ENCODE data around the gene POT1. TPM values are rescaled to one million over a fixed set of nuclear protein-coding genes. Genes with fewer than 3 reads are reported as not detected.

Gene POT1
- total and polyA plus RNA-seq, 2 of the 4 experiments (the other 2 are of a cell fraction), result 12.7 to 28.5 TPM

GRCh38 chr7:124934841-124935240 is 5.2 kb upstream of the POT1 start:
- no peak overlapping the region for H4K5ac ChIP-seq (ENCODE audit: low read depth, low read length)
- no peak overlapping the region for H2BK120ac ChIP-seq (ENCODE audit: low read depth, low read length)
- H4K91ac ChIP-seq (ENCODE audit: insufficient read depth, low read depth, low read length), result no peak overlapping the region
- dilution Hi-C loops (cut with HindIII; ENCODE audit: low sequenced_read_pairs, unreplicated experiment) (no loop called here), intact Hi-C loops (cut with micrococcal nuclease) (loop anchor here (5.0 kb wide), 1 partner anchor 57 kb away; no protein-coding TSS in a partner anchor), in situ Hi-C loops (cut with MboI; ENCODE audit: low sequenced_read_pairs) (no loop called here)
- DNase-seq (no peak), ATAC-seq (ENCODE audit: low read depth) (no peak)
- no peak overlapping the region for H3K27ac ChIP-seq (ENCODE audit: insufficient read depth, low read length)
- BruUV-seq (replicated peaks), result no TSS peak
- H2BK20ac ChIP-seq (ENCODE audit: low read depth, low read length), result no peak overlapping the region
- no peak overlapping the region for H3K4me2 ChIP-seq (ENCODE audit: low read depth, low read length)
- H2BK5ac ChIP-seq (ENCODE audit: low read depth, low read length, poor library complexity, severe bottlenecking), result no peak overlapping the region
- no peak for TF ChIP-seq ELK1 (IDR thresholded peaks at IDR 0.05; ENCODE audit: borderline replicate concordance, low read depth, low read length)
- TF ChIP-seq USF2 (IDR thresholded peaks at IDR 0.05; ENCODE audit: low read depth, low read length), result no peak
- TF ChIP-seq SMC3 (IDR thresholded peaks at IDR 0.05; ENCODE audit: low read depth, low read length), result no peak
- no peak for TF ChIP-seq CHD1 (IDR thresholded peaks at IDR 0.05; ENCODE audit: low read depth, low read length)
- TF ChIP-seq RCOR1 (IDR thresholded peaks at IDR 0.05; ENCODE audit: insufficient replicate concordance, low read length), result no peak
- no peaks in the 10 kb centered on the region for H3K36me3 ChIP-seq (ENCODE audit: control insufficient read depth, insufficient read depth, low read length)
- no peaks in the 10 kb centered on the region for H3K27me3 ChIP-seq (ENCODE audit: control insufficient read depth, insufficient read depth, low read length)
- no peaks in the 10 kb centered on the region for H3K9me3 ChIP-seq (ENCODE audit: control insufficient read depth, insufficient read depth, low read length)
- no peak overlapping the region for H2BK15ac ChIP-seq (ENCODE audit: low read depth, low read length)
- H3K9me1 ChIP-seq (ENCODE audit: insufficient read depth, low read length), result no peaks in the 10 kb centered on the region
- no peak overlapping the region for H2AK5ac ChIP-seq (ENCODE audit: low read depth, low read length)
- no peak overlapping the region for H2AFZ ChIP-seq (replicated peaks; ENCODE audit: low read length, poor library complexity)
- no peak overlapping the region for H3K23ac ChIP-seq (ENCODE audit: low read depth, low read length)
- no peak overlapping the region for H2AK9ac ChIP-seq (replicated peaks; ENCODE audit: low read depth, low read length, poor library complexity)
- no peaks in the 10 kb centered on the region for H3K4me1 ChIP-seq (ENCODE audit: control insufficient read depth, insufficient read depth, low read length)
- no peak overlapping the region for H4K8ac ChIP-seq (ENCODE audit: low read depth in 2 of 2, low read length in 2 of 2)
- CTCF ChIA-PET, result no interaction called here
- H3K18ac ChIP-seq (ENCODE audit: low read depth, low read length), result no peak overlapping the region
- H4K20me1 ChIP-seq (ENCODE audit: insufficient read depth, low read length), result no peaks in the 10 kb centered on the region
- no peak overlapping the region for H3K4me3 ChIP-seq (ENCODE audit: insufficient read depth, low read depth, low read length)
- no peaks in the 10 kb centered on the region for H3K79me1 ChIP-seq (ENCODE audit: low read depth in 1 of 2, low read length in 2 of 2)
- POLR2A ChIA-PET (ENCODE audit: unreplicated experiment), result no interaction called here
- H3K14ac ChIP-seq (replicated peaks; ENCODE audit: low read depth, low read length), result no peak overlapping the region
- no peak overlapping the region for H3K56ac ChIP-seq (ENCODE audit: extremely low read depth, insufficient read depth, low read length)
- H3K9ac ChIP-seq (ENCODE audit: low read depth, low read length), result no peak overlapping the region
- H3K4ac ChIP-seq (ENCODE audit: low read depth, low read length), result no peak overlapping the region

All from IMR-90 (cell line).